Breast epithelium (tissue), 3 donors: ENCODE data around the gene ADRA2B.

Experiments used
- CTCF ChIP-seq, 3 donors: fragments of 450-650 bp; IDR thresholded peaks; one replicate each; pipeline ENCODE4 v1.5.1; 2016 to 2017; ENCODE audit warnings: antibody characterized with exemption in 3 of 3, mild to moderate bottlenecking in 3 of 3, moderate library complexity in 3 of 3
- POLR2A ChIP-seq: fragments of 450-650 bp; IDR thresholded peaks from one replicate; pipeline ENCODE4 v1.6.1; 2016; ENCODE audit warnings: antibody characterized with exemption, mild to moderate bottlenecking, moderate library complexity
- POLR2AphosphoS5 ChIP-seq, 3 donors: sonication (generic); formaldehyde crosslinking; IDR thresholded peaks; one replicate each; pipeline ENCODE4 v1.6.1; 2017; ENCODE audit warnings: antibody characterized with exemption in 3 of 3

- no peak for TF ChIP-seq CTCF (IDR thresholded peaks at IDR 0.05)
- TF ChIP-seq POLR2AphosphoS5 (IDR thresholded peaks at IDR 0.05) = no peak
- TF ChIP-seq POLR2A = no peak
Observed at GRCh38 chr2:96156011-96156820, 39.8 kb upstream of the ADRA2B start.
